Stimulated activated CD8-positive, alpha-beta memory T cell treated with anti-CD3 and anti-CD28 coated beads, Interleukin-7, amount 100 ng/mL, for 24 hours (primary cell): ENCODE results near the gene SLC37A3.
"Not testable (repeated sequence)": the region's sequence is repeated elsewhere in the genome, so short reads cannot be mapped to it uniquely, and the experiment has no call there.

Source experiments
- DNase-seq: peaks from one replicate; pipeline ENCODE4 v3.0.0-alpha.2; 2020; ENCODE audit warnings: low read depth

The SLC37A3 gene, protein sequence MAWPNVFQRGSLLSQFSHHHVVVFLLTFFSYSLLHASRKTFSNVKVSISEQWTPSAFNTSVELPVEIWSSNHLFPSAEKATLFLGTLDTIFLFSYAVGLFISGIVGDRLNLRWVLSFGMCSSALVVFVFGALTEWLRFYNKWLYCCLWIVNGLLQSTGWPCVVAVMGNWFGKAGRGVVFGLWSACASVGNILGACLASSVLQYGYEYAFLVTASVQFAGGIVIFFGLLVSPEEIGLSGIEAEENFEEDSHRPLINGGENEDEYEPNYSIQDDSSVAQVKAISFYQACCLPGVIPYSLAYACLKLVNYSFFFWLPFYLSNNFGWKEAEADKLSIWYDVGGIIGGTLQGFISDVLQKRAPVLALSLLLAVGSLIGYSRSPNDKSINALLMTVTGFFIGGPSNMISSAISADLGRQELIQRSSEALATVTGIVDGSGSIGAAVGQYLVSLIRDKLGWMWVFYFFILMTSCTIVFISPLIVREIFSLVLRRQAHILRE

DNA sequence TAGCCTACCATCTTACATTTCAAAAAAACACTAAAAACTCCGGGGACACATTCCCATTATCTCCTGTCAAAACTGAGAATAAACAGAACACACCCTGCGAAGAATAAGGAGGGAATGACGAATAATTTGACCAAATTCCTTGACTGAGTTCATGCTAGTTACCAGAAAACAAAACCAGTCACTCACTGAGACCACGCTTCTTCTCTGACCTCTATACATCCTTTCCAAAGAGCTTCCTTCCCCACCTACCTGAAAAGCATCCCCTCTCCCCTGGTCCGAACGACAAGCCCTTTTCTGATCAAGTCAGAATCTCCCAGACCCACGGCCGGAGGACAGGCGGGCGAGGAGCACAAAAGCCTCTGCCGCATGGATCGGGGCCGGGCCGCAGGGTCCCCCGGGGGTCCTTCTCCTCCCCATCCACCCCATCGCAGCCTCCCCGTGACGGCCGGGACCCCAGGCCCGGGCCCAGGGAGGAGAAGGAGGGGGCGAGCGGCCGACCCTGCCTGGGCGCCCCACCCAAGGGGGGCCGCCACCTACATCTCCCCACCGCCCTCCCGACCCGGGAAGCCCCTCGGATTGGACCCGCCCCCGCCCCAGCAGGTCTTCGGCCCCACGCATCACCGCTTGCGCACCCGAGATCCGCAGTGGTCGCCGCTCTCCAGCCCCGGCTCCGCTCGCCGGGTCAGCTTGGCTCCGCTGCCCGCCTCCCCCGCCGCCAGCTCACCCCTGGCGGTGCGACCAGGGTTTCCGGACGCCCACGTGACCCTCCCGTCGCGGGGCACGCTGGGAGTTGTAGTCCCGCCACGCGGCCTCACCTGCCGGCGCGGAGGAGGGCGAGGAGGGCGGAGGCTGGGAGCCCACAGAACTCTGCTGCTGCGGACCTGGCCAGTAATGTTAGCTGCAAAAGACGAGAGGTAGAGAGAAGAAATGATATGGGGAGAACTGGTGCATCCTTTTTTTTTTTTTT is at the start of gene SLC37A3:
Gene SLC37A3, minus strand, starts transcription at position 747 of the 967 bp plus-strand sequence. CDS start 16,004 bp downstream, outside the sequence.
- peak; percentile 78 for DNase-seq

DNA sequence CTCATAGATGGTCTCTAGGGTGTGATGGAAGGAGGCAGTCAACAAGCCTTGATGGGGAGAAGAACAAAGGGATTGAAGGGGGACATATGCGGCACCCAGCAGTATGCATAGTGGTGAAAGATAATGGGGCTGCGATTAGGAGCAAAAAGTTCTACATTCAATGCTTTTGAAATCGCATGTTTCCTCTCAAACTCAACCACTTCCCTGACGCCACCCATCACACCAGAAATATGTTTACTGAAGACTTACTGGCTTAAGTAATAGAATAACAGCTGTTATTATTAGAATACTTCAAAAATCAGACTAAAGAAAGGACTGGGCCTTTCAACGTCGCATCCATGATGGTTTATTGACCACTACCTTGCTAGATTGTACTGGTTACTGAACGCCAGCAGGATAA is 49.5 kb upstream of the SLC37A3 start:
- DNase-seq, result no peak

DNA sequence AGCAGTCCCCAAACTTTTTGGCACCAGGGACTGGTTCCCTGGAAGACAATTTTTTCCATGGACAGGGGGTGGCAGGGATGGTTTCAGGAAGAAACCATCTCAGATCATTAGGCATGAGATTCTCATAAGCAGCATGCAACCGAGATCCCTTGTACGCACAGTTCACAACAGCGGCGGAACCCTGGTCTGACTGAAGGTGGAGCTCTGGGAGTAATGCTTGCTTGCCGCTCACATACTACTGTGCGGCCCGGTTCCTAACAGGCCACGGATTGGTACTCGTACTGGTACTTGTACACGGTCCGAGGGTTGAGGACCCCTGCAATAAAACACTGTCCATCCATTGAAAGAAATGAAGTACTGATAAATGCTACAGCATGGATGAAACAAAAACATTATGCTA is 48.1 kb upstream of the SLC37A3 start:
- no peak for DNase-seq

DNA sequence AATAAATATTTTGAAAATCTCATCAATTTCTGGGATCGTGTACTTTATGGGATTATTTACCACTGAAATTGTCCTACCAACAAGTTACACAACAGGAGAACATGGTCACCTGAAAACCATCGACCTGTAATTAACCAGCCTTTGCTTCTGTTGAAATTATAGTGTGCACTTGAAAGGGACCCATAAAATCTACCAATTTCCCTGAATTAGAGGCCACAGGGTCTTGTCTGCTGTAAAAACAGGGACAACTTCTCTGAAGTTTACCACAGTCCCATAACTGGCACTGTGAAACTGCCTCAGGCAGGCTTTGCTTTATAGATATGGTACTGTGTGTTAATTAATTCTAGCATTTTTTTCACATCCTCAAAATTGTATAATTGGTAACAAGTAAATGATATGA is 43.2 kb upstream of the SLC37A3 start:
- no peak for DNase-seq

DNA sequence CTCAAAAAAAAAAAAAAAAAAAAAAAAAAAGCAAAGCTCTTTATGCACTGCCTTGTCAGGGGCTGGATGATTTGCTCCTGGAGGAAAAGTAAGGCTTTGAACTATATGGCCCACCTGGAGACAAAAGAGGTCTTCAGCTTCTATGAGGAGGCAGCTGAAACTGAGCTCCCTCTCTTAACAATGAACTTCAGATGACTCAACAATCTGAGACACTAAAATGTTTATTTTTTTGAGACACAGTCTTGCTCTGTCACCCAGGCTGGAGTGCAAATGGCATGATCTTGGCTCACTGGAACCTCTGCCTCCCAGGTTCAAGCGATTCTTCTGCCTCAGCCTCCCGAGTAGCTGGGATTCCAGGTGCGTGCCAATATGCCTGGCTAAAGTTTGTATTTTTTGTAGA is 42.3 kb upstream of the SLC37A3 start:
- no peak for DNase-seq

DNA sequence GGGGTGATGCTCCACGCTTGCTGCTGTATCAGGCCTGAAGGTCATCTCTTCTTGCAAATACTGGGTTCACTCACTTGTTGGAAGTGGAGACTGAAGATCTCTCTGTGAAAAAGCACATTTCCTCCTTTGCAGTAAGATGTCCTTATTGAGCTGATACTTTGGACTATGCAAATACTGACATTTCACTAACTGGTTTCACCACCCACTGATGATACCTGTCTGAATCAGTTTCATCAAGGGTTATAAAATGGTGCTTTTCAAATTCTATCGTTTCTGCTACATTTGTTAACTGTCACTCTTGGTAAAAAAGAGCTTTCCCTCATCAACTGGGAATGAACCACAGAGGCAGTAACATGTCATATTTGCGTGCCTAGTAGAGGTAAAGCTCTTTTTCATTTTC is 41.0 kb upstream of the SLC37A3 start:
- no peak for DNase-seq

DNA sequence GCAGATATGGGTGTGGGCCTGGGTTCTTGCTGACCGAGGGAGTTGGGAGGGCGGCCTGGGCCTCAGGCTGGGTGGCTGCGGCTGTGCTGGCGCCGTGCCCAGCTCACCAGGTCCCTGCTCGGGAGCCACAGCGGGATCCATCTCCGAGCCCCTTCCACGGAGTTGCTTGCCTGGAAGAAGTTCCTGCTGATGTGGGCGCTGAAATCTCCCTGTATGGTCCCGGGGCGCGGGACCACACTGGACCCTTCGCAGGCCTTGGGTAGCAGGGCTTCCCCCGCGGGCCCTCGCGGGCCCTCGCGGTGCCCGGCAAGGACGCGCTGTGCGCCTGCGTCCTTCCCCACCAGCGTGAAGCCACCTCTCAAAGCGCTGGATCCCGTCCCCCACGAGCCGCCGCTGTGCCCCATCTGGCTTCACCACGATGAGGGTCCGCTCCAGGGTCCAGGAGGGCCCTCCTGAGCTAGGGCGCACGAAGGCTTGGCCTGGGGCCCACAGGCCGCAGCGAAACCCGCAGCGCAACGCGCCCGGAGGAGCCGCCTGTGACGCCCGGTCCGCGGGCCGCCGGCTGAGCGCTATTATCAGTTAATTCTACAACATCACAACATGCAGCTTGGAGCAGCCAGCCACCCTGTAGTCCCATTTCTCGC is 37.0 kb upstream of the SLC37A3 start:
- no peak for DNase-seq

DNA sequence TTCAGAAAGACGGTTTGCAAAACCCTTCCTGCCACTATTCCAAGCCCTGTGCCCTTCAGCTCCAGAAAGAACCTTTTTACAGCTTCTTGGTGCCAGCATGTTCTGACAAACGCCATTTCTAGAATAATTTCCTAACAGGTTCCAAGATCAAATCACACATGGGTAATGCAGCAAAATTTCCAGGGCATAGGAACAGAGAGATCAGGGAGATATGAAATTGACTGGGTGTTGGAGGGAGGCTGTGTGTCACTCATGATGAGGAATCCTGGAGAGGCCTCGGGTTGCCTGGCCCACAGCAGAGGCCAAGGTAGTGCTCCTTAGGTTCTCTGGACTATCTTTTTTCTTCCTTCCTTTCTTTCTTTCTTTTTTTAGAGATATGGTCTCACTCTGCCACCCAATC is 35.1 kb upstream of the SLC37A3 start:
- no peak for DNase-seq

DNA sequence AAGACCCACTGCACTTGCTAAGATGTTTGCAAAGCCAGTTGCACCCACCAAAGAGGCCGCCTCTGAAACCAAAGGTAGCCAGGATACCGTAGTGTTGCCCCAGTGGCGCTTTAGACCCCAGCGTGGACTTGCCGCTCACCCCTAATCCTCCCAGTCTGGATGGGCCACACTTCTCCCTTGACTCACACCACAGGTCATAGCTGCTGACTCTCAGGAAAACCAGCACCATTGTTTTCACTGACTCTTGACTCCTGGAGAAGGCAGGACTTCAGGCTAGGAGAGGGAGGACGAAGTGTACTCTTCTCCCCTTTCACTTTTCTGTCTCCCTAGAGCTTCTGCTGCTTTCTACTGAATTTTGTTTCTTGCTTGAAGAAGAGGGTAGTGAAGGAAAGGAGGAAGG is 27.8 kb upstream of the SLC37A3 start:
- no peak for DNase-seq

DNA sequence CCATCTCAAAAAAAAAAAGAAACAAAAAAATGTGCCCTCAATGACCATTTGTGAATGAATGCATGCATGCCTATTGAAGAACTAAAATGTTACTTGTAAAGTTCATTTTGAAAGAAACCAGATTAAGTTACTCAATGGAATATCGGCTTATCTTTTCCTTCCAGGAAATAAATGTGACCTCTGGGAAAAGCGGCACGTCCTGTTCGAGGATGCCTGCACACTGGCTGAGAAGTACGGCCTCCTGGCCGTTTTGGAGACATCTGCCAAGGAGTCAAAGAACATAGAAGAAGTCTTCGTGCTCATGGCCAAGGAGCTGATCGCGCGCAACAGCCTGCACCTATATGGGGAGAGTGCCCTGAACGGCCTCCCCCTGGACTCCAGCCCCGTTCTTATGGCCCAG is 27.4 kb upstream of the SLC37A3 start:
- no peak for DNase-seq

DNA sequence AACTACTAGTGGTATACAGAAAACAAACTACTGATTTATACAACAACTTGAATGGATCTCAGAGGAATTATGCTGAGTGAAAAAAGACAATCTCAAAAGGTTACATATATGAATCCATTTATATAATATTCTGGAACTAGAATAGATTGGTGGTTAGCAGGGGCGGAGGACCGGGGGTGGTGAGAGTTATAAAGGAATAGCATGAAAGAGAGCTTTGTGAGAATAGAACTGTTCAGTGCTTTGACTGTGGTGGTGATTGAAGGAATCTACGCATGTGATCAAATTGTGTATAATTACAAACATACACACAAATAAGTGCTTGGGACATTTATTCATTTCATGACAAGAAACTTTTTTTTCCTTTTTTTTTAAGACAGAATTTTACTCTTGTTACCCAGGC is 25.2 kb upstream of the SLC37A3 start:
- DNase-seq, result no peak

DNA sequence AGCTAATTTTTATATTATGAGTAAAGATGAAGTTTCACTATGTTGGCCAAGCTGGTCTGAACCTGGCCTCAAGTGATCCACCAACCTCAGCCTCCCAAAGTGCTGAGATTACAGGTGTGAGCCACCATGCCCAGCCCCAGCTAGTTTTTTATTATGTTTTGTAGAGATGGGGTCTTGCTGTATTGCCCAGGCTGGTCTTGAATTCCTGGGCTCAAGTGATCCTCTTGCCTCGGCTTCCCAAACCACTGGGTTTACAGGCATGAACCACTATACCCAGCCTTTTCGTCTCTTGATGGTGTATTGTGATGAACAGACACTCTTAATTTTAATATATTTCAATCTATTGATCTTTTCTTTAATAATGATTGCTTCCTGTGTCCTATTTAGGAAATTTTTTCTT is 23.2 kb upstream of the SLC37A3 start:
- DNase-seq, result no peak

DNA sequence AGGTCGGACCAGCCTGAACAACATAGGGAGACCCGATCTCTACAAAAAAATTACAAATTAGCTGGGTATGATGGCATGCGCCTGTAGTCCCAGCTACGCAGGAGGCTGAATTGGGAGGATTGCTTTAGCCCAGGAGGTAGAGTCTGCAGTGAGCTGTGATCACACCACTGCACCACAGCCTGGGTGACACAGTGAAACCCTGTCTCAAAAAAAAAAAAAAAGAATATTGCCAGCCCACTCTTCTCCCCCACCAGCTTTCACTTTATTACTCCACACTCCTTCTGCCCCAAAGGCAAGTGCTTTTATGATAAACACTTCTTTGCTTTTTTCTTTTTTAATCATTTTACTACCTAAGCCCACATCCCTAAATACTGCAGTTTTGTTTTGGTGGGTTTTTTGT is 20.3 kb upstream of the SLC37A3 start:
- no peak for DNase-seq

DNA sequence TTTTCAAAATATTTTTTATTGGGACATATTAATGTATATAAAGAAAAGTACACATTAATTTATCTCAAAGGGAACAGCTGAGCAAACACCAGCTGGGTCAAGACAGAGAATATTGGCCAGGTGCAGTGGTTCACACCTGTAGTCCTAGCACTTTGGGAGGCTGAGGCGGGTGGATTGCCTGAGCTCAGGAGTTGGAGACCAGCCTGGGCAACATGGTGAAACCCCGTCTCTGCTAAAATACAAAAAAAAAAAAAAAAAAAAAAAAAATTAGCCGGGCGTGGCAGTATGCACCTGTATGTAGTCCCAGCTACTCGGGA is 19.8 kb upstream of the SLC37A3 start:
- DNase-seq, result not testable (repeated sequence)

DNA sequence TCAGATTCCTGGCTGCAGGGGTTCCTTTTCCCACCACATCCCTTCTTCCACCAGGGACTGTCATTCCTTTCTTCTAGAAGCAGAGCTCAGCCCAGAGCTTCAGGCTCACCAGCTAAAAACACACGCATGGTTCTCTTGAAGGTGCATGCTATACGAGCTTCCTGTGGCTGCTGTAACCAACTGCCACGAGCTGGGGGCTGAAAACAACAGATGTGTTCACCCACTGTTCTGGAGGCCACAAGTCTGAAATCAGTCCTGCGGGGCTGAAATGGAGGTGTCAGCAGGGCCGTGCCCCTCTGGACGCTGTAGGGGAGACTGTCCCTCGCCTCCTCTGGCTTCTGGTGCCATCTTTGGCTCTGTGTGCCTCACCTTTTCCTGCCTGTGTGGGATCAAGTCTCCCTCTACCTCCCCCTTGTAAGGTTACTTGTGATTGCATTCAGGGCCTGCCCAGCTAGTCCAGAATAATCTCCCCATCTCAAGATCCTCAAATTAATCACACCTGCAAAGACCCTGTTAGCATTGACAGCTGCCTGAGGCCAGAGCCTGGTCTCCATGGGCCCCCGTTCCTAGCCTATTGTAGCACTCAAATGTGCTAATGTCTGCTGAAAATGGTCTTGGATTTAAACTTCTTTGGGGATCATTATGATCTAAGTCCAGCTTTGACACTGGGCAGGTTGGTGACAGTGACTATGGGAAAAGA is 19.3 kb upstream of the SLC37A3 start:
- DNase-seq, result no peak

DNA sequence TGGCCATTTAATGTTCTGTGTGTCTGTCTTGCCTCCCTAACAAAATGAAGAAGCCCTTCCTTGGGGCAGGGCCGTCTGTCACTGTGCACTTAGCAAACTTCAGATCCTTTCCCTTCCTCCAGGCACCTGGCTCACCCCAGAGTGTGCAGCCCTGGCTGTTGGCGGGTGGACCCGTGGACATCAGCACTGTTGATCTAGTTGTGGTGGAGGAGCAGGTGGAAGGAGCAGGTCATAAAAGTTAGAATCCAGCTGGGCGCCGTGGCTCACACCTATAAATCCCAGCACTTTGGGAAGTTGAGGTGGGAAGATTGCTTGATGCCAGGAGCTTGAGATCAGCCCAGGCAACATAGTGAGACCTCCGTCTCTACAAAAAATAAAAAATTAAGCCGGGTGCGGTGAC is 18.2 kb upstream of the SLC37A3 start:
- DNase-seq, result no peak

DNA sequence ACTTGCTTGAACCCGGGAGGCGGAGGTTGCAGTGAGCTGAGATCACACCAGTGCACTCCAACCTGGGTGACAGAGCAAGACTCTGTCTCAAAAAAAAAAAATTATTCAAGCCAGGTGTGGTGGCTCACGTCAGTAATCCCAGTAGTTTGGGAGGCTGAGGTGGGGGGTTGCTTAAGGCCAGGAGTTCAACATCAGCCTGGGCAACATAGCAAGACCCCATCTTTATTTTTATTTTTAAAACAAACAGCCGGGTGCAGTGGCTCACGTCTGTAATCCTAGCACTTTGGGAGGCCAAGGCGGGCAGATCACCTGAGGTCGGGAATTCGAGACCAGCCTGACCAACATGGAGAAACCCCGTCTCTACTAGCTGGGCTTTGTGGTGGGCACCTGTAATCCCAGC is 17.5 kb upstream of the SLC37A3 start:
- DNase-seq, result not testable (repeated sequence)

DNA sequence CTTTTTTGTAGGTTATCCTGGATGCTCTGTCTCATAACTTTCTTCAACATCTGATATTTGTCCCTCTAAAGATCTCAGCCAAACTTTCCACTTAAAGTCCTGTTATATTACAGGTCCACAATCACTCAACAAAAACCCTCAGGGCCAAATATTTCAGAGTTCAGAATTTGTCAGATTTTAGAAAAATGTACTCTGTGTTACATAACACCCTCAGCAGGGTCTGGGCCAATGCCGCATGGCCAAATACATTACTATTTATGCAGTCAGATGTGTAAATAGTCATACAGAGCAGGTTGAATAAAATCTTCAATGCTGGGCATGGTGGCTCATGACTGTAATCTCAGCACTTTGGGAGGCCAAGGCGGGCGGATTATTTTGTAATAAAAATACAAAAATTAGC is 17.0 kb upstream of the SLC37A3 start:
- DNase-seq, result no peak

DNA sequence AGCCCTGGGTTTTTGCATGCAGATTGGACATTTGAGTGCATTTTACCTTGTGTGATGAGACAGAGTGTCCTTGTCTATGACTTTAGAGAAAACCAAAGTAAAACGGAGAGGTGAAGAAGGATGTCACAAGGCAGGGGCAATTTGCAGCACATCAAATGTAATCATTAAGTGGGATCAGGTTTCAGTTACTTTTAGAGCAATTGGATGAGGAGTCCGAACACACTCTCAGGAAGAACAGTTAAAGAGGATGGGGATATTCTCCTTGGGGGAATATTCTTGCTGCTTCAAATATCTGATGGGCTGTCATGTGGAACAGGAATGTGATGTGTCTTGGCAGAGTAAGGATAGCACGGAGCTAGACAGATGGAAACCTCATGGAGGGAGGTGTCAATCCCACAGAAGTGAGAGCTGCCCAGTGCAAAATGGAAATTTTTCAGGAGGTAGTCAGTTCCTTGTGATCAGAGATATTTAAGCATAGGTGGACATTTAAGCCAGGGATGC is 6.3 kb upstream of the SLC37A3 start:
- DNase-seq, result no peak

DNA sequence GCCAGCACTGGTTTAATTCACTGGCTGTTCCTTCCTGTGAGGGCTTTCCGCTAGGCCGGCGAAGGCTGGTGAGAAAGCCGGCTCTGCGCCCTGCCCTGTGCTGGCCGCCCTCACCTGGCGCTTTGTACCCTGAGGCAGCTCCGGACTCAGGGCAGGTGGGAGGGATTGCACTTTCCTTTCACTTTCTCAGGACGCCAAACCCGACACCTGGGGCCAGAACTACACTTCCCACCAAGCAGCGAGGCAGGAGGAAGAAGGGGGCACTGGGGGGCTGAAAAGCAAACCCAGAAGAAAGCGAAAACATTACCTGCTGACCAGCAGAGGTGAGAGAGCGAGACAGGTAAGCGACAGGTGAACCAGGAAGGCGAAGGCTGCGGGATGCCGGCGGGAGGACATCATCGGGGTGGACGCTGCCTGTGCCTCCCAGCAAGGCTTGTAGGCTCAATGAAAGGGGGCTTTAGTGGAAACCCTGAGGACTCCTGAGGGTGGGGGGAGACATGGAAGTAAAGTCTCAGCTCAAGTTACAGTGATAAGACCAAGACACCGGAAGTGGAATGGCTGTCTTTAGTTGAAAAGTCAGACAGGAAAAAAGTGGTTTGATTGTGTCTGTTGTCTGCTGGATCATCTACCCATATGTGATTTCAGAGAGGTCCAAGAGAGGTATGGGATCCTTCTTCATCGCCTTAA is 5.7 kb upstream of the SLC37A3 start, which contains the start of gene RAB19:
Gene RAB19, plus strand, starts transcription at position 181 of the 687 bp plus-strand sequence. CDS start 3,589 bp downstream, outside the sequence.
- no peak for DNase-seq
